HUES48 (cell line): ENCODE data around the gene NXNL1.
A peak's percentile ranks its signal among the peaks of the same experiment; 100 is the strongest.

Source experiments
- H3K27ac ChIP-seq: one replicate; pipeline ENCODE4 v1.7.0; 2013; ENCODE audit warnings: low read depth, low read length, inconsistent platforms
- H3K27me3 ChIP-seq: 2 replicates; pipeline ENCODE4 v1.6.1; 2013; ENCODE audit warnings: mild to moderate bottlenecking, low read length; ENCODE audit not compliant: control insufficient read depth, insufficient read depth
- H3K36me3 ChIP-seq: 2 replicates; pipeline ENCODE4 v1.6.1; 2013; ENCODE audit warnings: low read length; ENCODE audit not compliant: control insufficient read depth, insufficient read depth
- H3K4me1 ChIP-seq: 2 replicates; pipeline ENCODE4 v1.6.1; 2013; ENCODE audit warnings: mild to moderate bottlenecking, low read length; ENCODE audit not compliant: control insufficient read depth, insufficient read depth
- H3K4me3 ChIP-seq: 2 replicates; pipeline ENCODE4 v1.5.1; 2013; ENCODE audit warnings: mild to moderate bottlenecking, low read depth, low read length
- H3K9ac ChIP-seq: 2 replicates; pipeline ENCODE4 v1.6.1; 2013; ENCODE audit warnings: mild to moderate bottlenecking, low read depth, low read length, moderate library complexity
- H3K9me3 ChIP-seq: 2 replicates; pipeline ENCODE4 v1.6.1; 2013; ENCODE audit warnings: low read length; ENCODE audit not compliant: control insufficient read depth, insufficient read depth

NXNL1 gene

DNA sequence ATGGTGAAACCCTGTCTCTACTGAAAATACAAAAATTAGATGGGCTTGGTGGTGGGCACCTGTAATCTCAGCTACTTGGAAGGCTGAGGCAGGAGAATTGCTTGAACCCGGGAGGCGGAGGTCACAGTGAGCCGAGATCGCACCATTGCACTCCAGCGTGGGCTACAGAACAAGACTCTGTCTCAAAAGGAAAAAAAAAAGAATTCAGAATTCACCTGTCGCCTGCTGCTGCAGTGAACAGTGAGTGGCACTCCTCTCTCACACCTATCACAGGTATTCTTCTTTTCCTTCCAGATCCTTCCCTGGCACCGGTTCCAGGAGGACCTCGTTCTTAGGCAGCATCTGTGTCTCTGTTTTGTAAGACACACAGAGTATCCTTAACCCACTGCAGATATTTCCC, 46.6 kb downstream of the NXNL1 start:
- H3K9ac ChIP-seq = no peak overlapping the region
- no peaks in the 10 kb centered on the region for H3K9me3 ChIP-seq
- H3K36me3 ChIP-seq = no peaks in the 10 kb centered on the region
- peak overlapping the region; percentile 94 for H3K27ac ChIP-seq
- no peak overlapping the region for H3K4me3 ChIP-seq
- peaks cover 11% of the 10 kb centered on the region for H3K27me3 ChIP-seq
- H3K4me1 ChIP-seq = peaks cover 19% of the 10 kb centered on the region; the same call in 1 of the 2 replicates

DNA sequence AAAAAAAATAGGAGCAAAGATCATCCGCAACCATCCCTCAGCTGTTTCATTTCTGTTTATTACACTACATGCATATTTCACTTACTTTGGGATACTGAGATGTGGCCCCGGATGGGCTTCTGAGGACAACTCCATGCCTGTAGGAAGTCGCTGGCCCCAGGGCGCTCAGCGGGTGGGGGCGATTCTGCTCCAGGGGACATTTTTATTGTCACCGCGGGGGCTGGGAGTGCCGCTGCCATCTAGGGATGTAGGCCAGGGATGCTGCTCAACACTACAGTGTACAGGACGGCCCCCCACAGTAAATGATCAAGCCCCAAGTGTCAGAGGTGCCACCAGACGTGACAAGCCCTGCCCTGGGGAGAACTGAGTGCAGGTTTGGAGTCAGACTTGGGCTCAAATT, 48.9 kb downstream of the NXNL1 start:
- Histone ChIP-seq H3K36me3 (no peaks in the 10 kb centered on the region), H3K27ac (no peak overlapping the region)

DNA sequence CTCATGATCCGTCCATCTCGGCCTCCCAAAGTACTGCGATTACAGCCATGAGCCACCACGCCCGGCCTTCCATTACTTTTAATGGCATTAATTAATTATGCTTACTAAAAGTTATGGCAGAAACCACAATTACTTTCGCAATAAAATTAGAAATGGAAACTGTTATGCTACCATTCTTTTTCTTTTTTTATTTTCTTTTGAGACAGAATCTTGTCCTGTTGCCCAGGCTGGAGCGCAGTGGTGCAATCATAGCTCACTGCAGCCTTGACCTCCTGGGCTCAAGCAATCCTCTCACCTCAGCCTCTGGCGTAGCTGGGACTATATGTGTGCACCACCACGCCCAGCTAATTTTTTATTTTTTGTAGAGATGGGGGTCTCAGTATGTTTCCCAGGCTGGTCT, 50.7 kb downstream of the NXNL1 start:
- no peaks in the 10 kb centered on the region; the same call in 1 of the 2 replicates for H3K27me3 ChIP-seq
- H3K9ac ChIP-seq = no peak overlapping the region
- H3K4me3 ChIP-seq = no peak overlapping the region
- no peak overlapping the region for H3K27ac ChIP-seq
- no peaks in the 10 kb centered on the region for H3K9me3 ChIP-seq
- H3K4me1 ChIP-seq = peaks cover 14% of the 10 kb centered on the region; the same call in 1 of the 2 replicates
- no peaks in the 10 kb centered on the region for H3K36me3 ChIP-seq

More for the DNA sequence above, 48.9 kb downstream of the NXNL1 start:
- Histone ChIP-seq H3K4me3 (no peak overlapping the region), H3K9ac (no peak overlapping the region), H3K4me1 (peaks cover 15% of the 10 kb centered on the region; the same call in 1 of the 2 replicates), H3K27me3 (peaks cover 9% of the 10 kb centered on the region), H3K9me3 (no peaks in the 10 kb centered on the region)

DNA sequence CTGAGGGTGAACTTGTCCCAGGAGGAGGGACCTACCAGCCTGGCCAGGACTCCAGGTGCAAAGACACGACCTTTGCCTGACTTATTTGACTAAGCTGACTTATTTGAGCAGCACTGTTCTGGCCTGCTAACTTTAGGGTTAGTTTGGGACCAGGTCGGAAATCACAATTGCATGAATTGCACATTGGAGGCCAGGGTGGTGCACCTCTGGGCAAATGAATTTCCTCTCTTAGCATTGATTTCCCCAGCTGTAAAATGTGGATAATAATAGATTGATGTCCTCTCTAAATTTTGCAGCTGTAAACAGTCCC, 53.9 kb downstream of the NXNL1 start:
- H3K27ac ChIP-seq = peak overlapping the region; percentile 35
- H3K36me3 ChIP-seq = no peaks in the 10 kb centered on the region; the same call in 1 of the 2 replicates
- H3K27me3 ChIP-seq = no peaks in the 10 kb centered on the region
- H3K9ac ChIP-seq = no peak overlapping the region
- H3K4me1 ChIP-seq = peaks cover 8% of the 10 kb centered on the region; the same call in 1 of the 2 replicates
- H3K9me3 ChIP-seq = no peaks in the 10 kb centered on the region
- no peak overlapping the region for H3K4me3 ChIP-seq

DNA sequence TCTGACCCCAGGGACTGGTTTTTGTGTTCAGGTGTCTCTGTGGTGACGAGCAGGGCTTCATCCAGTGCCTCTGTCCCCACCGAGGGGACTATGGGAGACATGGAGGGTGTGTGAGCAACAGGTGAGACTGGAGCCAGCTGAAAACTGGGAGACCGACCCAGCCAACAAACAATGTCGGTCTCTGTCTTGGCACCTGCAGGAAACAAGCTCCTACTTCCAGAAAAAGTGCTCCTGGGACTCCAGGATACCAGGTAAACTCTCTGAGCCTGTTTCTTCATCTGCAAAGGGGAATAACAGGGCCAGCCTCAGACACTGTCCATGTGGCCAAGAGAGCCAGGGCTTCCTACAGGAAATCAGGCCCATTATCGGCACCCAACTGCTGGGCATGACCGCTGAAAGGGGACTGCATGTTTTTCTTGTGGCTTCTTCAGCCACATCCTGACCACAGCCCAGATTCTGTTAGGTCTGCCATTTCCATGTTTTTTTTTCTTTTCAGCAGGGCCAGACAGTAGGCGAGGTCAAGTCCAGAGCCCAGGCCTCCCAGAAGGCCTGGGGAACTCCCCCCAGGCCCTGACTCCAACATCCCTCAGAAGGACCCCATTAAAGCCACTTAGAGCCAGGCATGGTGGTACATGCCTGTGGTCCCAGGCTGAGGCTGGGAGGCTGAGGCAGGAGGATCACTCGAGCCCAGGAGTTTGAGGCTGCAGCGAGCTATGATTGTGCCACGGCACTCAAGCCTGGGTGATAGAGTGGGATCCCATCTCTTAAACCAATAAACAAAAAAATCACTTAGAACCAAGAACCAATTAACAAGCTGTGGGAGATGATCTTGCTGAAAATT, 54.5 kb downstream of the NXNL1 start:
- H3K27me3 ChIP-seq = no peaks in the 10 kb centered on the region
- H3K36me3 ChIP-seq = no peaks in the 10 kb centered on the region; the same call in 1 of the 2 replicates
- H3K4me1 ChIP-seq = peaks cover 8% of the 10 kb centered on the region; the same call in 1 of the 2 replicates
- no peaks in the 10 kb centered on the region for H3K9me3 ChIP-seq
- H3K27ac ChIP-seq = peak overlapping the region; percentile 95
- 0 out of 2 replicates have a peak overlapping the region, but pooled peaks have one; percentile 10 for H3K9ac ChIP-seq
- no peak overlapping the region for H3K4me3 ChIP-seq
